HG02981 (cell line): ENCODE measurements around the gene NPAS1.
"Not testable (repeated sequence)": the region's sequence is repeated elsewhere in the genome, so short reads cannot be mapped to it uniquely, and the experiment has no call there.

ENCODE experiments used
- ATAC-seq: cut with Tn5 transposase; IDR thresholded peaks from one replicate; pipeline ENCODE4 v1.9.1; 2021; ENCODE audit warnings: mild to moderate bottlenecking, moderate library complexity; ENCODE audit not compliant: unreplicated experiment

NPAS1 gene

DNA sequence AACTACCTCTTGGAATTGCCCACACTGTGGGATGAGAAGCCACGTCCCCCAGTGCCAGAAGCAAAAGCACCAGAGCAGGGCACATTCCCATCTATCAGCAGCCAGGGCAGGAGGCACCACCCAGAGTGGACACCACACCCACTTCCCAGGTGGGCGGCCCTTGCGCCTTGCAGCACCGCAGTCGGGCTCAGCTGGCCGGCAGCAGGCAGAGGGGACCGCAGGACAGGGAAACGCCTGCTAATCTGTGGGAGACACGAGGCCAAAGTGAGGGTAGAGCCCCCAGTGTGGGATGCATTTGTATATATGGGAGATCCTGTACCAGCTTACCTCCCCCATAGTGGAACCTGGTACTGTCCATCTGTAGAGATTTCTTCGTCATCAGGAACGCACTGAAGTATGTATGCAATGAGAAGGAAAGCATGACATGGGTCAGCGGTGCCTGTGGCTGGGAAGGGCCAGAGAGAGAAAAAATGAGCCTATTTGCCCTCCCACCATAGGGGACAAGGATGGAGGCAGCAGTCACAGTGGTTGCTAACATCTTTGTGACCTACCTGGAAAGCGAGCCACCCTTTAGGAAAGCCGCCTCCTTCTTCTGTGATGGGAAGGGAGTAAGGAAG, 30.9 kb upstream of the NPAS1 start:
- ATAC-seq, result no peak

DNA sequence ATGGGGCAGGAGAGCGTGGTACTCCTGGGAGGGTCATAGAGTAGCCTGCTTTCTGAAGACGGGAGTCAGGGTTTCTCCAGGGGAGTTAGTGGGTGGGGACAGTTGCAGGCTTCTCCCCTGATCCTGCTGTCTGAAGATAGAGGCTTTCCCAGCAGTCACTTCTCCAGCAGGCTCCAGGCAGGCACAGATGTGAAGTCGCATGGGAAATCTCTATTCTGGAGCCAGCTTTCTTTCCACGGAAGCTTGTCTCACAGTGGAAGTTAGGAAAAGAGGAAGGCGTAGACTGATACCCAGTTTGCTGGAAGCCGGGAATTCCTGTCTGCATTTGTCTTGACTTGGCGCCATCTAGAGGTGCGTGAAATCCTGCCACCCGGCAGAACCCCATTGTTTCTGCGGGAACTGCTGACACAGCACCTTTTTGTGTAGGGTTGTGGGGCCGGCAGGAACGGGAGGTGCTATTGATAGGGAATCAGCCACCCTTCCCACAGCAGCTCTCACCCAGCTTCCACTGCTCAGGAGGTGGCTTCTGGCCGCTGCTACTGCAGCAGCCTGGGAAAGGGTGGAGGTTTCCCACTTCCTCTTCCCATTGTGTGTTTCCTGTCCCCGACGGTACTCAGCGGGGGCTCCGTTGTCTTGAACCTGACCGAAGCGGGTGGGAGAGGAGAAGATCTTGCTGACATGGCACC, 28.5 kb upstream of the NPAS1 start:
- no peak for ATAC-seq

DNA sequence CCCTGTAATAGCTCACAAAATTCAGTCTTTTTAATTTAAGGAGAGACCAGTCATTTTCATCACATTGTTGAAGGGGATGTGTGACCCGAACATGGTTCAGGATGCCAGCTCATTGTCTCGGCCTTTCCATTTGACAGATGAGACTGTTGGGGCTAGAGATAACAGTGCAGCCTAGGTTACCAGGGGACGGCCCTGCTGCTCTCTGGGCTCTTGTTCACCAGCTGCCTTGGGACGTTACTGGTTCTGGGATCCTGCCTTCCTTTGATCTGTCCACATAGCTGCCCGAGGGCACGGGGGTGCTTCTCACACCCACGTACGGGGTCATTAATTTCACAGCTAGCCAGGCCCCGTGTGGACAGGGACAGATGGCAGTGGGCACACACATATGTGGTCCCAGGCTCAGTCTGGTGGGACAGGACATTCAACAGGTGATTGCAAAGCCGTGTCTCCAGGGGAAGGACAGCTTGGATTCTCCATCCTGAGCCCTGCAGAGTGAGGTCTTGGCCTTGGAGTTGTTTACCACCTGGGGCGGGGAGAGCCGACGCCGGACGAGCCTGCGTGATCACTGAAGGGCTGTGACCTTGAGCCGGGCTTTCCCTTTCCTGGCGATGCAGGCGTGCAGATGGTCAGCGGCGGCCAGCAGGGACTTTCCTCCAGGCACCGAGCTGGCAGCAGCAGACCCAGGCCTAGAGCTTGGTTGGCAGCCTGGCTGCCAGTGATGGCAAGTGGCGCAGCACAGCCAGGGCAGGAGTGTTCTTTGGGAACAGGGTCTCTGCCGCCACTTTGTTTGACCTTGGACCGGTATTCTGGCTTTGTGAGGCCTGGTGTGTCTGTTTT, 26.7 kb upstream of the NPAS1 start:
- ATAC-seq, result no peak

DNA sequence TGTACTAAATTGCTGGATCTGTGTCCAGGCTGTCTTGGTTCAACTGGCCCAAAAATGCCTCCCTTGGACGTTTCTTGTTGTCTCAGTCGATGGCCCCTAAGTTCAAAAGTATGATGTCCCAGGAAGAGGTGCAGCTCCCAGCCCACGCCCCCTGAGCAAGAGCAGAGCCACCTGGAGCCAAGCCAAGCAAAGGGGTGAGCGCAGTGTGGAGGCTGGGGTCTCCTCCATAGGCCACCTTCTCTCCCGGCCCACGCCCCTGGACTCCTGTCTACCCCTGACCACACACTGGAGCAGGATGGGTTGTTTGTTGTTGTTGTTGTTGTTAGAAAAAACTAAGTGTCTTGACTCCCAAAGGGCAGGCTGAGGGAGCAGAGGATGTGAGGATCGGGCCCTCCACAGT, 26.0 kb upstream of the NPAS1 start:
- ATAC-seq, result no peak

DNA sequence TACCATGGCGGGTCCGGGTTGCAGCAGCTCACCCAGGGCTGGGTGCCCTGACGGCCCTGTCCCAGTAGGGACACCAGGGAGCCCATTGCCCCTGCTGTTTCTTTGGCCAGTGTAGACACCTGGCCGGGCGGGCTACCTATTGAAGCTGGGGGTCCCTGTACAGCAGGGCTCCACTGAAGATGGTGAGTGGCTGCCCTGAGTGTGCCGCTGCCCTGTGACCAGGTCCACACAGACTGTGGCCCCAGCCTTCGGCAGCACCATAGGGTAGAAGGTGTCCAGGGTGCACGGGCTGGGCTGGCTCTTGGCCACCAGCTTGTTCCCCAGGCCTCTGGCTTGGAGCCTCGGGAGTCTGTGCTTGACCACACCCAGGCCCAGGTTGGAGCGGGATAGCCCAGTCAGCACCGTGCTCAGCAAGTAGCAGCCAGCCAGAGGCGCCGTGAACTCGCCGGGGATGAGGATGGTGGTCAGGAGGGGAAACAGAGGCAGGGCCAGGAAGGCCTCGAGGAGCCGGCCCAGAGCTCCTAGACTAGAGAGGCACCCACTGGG, 25.4 kb upstream of the NPAS1 start:
- no peak for ATAC-seq

DNA sequence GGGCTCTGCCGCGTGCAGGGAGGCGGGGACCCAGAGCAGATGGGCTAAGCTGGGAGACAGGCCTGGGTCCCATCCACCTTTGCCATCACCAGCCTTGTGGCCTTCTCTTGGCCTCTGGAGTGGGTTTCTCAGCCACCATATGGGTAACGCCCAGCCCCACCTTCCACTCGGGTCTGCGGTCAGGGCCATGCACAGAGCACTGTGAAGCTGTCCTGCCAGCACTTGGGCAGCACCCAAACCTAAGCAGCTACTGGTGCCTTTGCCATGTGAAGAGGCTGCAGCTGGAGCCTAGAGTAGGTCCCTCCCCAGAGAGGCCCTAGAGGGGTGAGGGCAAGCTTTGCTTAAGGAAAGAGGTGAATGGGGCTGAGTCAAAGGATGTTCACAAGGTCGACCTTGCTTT, 24.1 kb upstream of the NPAS1 start:
- no peak for ATAC-seq

DNA sequence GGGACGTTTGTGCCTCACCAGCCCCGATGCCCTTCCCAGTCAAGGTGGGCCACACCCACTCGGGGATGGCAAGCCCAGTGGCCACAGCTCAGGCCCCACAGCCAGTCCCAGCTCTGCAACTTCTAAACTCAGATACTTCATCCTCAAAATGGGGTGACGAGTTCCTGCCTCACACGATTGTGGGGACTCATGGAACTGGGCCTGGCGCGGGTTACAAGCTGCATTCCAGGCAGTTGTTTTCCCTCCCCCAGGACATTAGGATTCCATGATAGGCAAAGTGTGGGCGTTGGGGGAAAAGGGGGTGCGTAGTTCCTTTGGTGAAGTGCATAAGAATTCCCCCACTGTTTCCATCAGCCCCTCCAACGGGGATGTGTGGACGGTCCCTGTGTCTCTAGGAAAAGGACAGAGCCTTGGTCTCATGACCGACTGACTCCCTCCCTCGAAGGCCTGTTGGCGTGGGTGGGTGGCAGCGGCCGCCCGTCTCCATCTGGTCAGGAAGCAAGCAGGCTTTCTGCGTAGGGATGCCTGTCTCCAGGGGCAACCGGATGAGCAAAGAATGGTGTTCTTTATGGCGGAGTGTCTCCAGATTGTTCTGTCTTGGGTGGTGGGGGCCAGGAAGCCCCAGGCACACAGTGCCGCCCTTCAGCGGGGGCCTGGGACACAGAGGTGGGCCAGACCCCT, 21.1 kb upstream of the NPAS1 start:
- no peak for ATAC-seq

DNA sequence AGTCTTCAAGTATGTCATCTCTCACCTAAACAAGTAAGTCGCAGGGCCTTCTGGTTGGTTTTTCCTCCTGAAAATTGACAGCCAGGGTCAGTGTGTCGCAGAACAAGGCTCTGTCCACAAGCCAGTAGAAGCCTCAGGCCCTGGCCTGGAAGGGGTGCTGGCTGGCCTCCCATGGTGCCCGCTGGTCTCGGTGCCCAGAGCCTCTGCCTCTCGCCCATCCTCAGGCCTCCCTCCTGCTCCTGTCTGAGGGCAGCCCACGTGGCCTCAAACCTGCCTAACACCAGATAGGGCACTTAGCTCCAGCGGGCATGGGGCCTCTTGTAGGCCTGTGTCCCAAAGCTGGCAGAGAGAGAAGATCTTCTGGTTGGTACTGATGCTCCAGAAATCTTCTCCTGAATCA, 20.3 kb upstream of the NPAS1 start:
- ATAC-seq, result no peak

DNA sequence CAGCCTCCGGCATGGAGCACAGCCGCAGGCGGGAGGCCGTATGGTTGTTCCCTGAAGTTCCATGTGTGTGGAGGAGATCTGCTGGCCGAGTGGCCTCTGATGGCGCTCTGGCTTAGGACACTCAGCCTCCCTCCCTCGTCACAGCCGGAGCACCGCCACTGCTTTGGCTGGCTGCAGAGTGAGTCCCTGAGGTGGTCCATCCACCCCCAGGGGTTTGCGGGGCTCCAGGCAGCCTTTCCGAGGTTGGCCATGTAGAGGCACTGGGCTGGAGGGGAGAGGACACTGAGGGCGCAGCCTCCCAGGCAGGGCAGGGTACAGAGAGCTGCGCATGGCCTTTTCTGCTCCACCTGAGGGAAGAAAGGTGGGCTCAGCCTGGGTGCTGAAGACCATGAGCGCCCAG, 19.8 kb upstream of the NPAS1 start:
- no peak for ATAC-seq

DNA sequence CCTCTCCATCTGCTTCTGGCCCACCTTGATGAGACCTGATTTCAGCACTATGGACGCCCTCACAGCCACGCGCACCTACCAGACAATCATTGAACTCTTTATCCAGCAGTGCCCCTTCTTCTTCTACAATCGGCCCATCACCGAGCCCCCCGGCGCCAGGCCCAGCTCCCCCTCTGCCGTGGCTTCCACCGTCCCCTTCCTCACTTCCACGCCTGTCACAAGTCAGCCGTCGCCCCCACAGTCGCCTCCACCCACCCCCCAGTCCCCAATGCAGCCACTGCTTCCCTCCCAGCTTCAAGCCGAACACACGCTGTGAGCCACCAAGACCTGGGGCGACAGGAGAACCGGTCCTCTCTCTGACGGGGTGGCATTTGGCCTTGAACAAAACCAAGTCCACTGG, 19.3 kb upstream of the NPAS1 start:
- no peak for ATAC-seq

DNA sequence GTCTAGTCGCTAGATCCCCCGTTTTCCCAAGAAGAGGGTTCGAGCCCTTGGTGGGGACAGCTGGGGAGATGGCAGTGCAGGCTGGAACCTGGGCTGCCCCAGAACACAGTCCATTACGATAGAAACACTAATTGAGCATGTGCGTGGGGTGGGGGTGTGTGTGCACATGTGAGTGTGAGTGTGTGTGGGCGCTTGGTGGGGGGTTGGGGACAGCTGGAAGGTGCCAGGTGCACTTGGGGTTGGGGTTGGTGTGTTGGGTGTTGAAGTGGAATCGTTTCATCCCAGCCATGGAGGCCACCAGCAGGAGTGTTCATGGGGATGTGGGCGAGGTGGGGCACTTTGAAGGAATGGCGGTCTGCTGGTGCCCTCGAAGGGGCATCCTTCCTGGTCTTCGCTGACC, 18.1 kb upstream of the NPAS1 start:
- no peak for ATAC-seq

DNA sequence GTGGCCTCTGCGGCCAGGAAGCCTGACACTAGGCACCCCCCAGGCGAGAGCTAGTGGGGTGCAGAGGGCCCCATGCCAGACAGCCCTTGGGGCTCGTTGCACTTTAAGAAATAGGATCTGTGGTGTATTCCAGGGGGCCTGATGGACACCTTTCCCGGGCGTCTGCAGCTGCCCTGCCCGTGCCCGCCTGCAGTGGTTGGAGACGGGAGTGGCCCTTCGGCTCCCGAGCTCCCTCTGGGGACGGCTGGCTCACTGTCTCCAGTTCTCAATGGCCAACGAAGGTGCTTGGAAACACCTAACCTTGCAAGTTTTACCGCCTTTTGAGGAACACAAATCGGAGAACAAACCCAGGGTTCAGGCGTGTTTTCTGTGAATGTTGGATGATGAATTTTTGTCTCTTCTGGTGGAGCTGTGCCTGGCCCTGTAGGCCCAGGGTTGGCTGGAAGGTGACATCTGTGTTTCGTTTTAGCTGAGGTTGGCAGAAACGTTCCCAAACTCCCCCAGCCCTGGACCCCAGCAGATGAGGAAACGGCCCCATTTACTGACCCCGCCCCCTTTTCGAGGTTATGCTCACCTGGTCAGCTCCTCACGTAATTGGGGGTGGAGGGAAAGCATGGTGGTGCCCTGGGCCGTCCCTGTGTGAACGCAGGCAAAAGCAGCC, 17.4 kb upstream of the NPAS1 start:
- ATAC-seq, result no peak

DNA sequence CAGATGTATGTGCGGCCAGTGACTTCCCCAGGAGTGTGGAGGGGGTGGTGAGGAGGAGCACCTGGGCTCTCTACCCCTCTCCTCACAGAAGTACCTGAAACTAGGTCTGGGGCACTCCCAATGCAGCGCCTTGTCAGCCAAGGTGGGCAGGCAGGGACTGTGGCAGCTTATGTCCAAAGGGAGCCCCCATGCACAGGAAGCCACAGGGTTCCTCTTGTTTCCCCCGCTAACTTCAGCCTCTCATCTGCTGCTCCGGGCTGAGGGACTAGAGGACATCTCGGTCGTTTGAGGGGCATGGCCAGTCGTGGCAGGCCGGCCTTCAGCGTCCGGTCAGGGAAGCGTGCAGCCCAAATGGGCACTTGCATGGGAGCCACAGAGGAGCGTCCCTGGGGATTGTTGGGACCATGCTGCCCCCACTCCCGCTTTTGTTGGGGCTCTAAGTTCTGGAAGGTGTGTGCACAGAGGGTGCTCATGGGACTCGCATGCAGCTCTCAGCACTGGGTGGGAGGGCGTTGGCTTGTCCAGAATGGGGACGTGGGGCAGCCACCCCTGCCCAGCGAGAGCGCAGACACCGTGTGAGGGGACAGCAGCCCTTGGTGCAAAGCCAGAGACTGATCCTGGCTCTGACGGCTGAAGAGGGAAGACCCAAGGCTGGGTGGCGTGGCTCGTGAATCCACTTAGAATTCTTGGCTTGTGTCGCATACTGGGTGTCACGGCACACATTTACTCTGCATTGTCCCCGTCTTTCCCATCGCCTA, 16.6 kb upstream of the NPAS1 start:
- no peak for ATAC-seq

DNA sequence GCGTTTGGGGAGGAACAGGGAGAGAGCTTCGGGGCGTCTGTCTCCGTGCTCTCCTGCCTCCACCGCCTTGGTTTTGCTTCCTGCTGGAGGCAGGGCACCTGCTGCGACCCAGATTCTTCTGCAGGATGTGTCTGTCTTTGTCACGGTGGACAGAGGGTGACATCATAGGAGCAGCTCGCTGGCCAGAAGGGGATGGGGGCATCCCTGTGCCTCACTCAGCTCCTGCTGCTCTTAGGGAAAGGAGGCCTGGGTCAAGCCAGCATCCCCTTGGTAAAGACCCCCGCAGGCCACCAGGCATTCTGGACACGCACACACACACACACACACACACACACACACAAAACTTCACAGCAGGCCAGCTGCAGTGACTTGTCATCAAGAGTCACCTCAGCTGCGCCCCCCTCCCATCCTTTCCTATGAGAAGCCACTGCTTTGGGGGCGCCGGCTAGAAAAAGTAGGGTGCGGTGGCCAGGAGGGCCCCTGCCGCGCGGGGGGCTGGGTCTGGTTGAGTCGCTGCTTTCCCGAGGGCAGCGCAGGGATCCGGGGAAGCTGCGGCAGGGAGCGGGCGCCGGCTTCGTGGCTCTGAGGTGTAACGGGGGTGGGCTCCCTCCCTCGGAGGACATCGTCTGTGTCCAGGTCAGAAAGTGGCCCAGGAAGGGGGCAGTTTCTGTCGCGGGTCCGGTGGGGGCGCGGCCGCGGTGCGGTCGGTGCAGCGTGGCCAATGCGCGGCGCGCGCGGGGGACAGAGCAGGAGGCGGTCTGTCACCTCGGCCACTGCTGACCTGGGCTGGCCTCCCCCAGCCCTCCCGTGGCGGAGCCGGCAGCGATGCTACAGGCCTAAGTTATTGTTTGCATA, 15.8 kb upstream of the NPAS1 start:
- ATAC-seq, result no peak

DNA sequence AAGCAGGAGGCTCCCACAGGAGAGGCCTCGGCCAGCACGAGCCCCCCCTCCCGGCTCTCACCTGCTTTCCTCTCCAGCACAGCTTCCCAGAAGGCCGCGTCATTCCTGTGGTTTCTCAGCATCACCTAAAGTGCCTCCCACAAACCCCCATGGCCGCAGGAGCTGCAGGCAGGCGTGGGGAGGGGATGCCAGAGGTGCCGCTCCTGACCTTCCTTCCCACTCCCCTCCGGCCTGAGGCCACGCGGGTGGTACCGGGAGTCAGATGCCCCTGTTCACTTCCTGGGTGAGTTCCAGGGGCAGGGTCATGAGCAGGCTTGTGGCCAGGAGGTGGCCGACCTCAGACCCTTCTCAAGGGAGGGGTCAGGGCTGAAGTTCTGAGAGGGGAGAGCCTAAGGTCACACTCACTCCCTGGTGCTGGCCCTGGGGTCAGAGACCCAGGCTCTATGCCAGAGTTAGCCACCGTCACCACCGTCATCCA, 14.4 kb upstream of the NPAS1 start:
- no peak for ATAC-seq

DNA sequence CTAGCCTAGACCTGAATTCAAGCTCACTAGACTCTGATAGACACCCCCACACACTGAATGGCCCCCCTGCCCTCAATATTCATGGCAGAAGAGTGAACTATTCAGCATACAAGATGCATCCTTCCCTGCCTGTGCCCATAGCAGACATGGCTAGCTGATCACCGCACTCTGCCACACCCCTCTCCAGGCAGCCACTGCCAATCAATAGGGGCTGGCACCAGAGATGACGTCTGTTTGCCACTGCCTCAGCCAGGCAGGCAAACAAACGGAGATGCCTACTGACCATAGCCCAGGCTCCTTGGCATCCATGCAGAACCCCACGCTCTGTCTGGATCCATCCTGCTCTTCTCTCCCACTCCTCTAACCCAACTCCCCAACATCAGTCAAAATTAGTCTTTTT, 13.8 kb upstream of the NPAS1 start:
- no peak for ATAC-seq

DNA sequence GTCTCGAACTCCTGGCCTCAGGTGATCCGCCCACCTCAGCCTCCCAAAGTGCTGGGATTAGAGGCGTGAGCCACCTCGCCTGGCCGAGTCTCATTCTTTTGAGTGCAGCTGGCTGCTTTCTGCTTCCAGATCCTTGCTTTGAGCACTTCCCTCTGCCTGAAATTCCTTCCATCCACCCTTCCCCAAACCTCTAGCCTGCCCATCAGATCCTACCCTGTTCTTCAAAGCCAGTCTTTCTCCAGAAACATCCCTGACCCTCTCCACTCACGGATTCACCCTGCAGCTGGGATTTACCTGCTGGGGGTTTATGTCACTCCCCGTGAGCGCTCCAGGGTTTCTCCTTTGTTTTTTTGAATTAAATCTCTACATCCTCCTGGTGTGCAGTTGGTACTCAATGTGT, 13.1 kb upstream of the NPAS1 start:
- no peak for ATAC-seq

DNA sequence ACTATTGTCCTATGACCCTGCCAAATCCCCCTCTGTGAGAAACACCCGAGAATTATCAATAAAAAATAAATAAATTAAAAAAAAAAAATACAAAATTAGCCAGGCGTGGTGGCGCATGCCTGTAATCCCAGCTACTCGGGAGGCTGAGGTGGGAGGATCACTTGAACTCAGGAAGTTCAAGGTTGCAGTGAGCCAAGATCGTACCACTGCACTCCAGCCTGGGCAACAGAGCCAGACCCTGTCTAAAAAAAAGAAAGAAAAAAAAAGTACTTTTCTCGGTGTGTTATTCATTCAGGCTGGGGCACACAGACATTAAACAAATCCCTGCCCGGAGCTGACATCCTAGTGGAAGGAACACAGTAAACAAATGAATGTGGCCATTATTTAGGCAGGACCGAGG, 9.1 kb upstream of the NPAS1 start:
- ATAC-seq, result not testable (repeated sequence)

DNA sequence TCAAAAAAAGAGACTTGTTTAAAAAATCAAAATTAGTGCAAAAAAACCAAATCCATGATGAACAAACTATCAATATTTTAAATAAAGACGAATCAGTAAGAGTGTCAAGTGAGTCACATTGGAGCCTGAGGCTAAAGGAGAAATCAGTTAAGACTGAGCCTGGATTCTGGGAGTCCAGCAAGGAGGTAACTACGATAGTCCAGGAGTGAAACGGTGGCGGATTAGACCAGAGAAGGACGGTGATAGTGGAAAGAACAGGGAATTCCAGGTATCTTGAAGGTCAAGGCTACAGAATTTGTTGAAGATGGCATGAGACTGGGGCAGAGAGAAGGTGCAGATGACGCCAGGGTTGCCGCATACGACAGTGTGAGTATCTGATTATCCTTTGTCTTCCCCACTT, 7.0 kb upstream of the NPAS1 start:
- ATAC-seq, result no peak
